Measurements from ENCODE around the gene TRABD2B.

- TF ChIP-seq, protein P1, sequence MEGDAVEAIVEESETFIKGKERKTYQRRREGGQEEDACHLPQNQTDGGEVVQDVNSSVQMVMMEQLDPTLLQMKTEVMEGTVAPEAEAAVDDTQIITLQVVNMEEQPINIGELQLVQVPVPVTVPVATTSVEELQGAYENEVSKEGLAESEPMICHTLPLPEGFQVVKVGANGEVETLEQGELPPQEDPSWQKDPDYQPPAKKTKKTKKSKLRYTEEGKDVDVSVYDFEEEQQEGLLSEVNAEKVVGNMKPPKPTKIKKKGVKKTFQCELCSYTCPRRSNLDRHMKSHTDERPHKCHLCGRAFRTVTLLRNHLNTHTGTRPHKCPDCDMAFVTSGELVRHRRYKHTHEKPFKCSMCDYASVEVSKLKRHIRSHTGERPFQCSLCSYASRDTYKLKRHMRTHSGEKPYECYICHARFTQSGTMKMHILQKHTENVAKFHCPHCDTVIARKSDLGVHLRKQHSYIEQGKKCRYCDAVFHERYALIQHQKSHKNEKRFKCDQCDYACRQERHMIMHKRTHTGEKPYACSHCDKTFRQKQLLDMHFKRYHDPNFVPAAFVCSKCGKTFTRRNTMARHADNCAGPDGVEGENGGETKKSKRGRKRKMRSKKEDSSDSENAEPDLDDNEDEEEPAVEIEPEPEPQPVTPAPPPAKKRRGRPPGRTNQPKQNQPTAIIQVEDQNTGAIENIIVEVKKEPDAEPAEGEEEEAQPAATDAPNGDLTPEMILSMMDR (IDR thresholded peaks at IDR 0.05; ENCODE audit: low read depth, low read length, poor library complexity, severe bottlenecking) = no peak
- TF ChIP-seq EZH2phosphoT487 (IDR thresholded peaks at IDR 0.05; ENCODE audit: borderline replicate concordance, low read length) = no peak
Measured at GRCh38 chr1:47903723-47904122, 93.5 kb downstream of the TRABD2B start.
